GM18858 (cell line): ENCODE measurements around the gene MRPL51.
A peak's percentile ranks its signal among the peaks of the same experiment; 100 is the strongest.
"Not testable (repeated sequence)": the region's sequence is repeated elsewhere in the genome, so short reads cannot be mapped to it uniquely, and the experiment has no call there.

Experiments
- ATAC-seq: cut with Tn5 transposase; IDR thresholded peaks from one replicate; pipeline ENCODE4 v1.9.1; 2021; ENCODE audit not compliant: unreplicated experiment

The MRPL51 gene

GRCh38 chr12:6489449-6489848, 3.6 kb downstream of the MRPL51 start:
- ATAC-seq, result no peak

GRCh38 chr12:6488240-6488639, 4.8 kb downstream of the MRPL51 start:
- ATAC-seq, result no peak

DNA sequence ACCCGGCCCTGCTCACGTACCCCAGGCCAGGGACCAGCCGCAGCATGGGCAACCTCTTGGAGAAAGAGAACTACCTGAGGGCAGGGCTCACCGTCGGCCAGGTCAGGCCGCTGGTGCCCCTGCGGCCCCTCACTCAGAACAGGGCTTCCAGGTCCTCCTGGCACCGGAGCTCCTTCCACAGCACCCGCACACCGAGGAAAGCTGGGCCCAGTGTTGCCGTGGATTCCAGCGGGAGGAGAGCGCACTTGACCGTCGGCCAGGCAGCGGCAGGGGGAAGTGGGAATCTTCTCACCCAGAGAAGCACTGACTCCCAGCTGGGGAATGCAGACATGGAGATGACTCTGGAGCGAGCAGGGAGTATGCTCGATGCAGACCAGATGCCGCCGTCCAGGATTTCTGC, 14.6 kb downstream of the MRPL51 start:
- no peak for ATAC-seq

DNA sequence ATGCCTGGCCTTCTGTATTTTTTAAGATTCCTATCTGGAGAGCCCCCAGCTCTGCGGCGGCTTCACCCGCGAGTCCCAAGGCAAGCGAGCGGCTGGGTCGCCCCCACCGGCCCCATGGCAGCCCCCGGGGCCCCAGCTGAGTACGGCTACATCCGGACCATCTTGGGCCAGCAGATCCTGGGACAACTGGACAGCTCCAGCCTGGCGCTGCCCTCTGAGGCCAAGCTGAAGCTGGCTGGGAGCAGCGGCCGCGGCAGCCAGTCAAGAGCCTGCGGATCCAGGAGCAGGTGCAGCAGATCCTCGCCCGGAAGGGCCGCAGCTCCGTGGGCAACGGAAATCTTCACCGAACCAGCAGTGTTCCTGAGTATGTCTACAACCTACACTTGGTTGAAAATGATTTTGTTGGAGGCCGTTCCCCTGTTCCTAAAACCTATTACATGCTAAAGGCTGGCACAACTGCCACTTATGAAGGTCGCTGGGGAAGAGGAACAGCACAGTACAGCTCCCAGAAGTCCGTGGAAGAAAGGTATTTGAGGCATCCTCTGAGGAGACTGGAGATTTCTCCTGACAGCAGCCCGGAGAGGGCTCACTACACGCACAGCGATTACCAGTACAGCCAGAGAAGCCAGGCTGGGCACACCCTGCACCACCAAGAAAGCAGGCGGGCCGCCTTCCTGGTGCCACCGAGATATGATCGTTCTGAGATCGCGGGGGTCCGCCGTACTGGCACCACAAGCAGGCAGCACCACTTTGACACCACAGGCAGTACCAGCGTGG, 15.3 kb downstream of the MRPL51 start:
- ATAC-seq, result not testable (repeated sequence)

DNA sequence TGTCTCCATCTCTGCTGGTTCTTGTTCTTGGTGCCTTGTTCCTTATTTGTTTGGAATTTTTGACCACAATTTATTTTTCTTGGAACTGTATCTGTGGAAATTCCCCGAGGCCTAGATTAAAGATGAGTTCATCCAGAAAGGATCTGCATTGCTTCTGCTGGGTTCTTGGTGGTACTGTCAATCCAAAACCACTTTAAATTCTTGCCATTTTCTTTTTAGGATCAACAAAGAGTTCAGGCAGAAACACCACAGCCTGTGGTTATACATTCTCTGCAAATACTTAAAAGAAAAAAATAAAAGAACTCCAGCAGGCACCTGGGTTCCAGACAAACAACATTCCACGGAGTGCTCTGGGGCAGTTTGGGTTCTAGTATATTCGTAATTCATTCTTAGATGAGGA, 16.6 kb downstream of the MRPL51 start:
- no peak for ATAC-seq

- not testable (repeated sequence) for ATAC-seq
These were observed 17.7 kb downstream of the MRPL51 start for GRCh38 chr12:6475233-6475975.

DNA sequence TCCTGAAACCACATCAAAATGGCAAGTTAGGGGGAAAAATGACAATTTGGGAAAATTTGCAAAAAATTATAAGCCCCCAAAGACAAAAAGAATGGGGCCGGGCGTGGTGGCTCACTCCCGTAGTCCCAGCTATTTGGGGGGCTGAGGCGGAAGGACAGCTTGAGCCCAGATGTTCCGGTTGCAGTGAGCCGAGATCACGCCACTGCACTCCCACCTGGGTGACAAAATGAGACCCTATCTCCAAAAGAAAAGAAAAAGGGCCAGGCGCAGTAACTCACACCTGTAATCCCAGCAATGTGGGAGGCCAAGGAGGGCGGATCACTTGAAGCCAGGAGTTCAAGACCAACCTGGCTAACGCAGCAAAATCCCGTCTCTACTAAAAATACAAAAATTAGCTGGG, 20.6 kb downstream of the MRPL51 start:
- ATAC-seq, result no peak

- ATAC-seq, result no peak
These were observed 21.1 kb downstream of the MRPL51 start for GRCh38 chr12:6471989-6472360.

GRCh38 chr12:6470375-6471163, 22.5 kb downstream of the MRPL51 start, which contains the start of gene VAMP1:
Gene VAMP1 (minus strand): TSS chr12:6470677. CDS start chr12:6470531, 146 bp downstream.
- ATAC-seq, result peak; percentile 60

GRCh38 chr12:6469609-6470374, 23.3 kb downstream of the MRPL51 start:
- ATAC-seq, result no peak

- no peak for ATAC-seq
These were observed 24.0 kb downstream of the MRPL51 start for GRCh38 chr12:6469092-6469491.

DNA sequence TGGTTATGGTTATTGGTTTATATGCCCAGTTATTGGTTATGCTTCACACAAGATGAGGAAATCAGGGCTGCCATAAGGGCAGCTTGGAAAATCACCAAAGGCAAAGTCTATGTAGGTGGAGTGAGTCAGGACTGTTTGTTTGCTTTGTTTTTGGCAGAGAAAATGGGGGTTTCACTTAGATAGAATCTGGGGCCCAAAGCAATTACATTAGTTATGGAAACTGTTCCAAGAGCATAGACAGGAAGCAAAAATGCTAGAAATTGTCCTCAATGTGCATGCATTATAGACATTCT, 24.8 kb downstream of the MRPL51 start:
- no peak for ATAC-seq

- ATAC-seq, result not testable (repeated sequence)
These were observed 25.3 kb downstream of the MRPL51 start for GRCh38 chr12:6467571-6468282.

- not testable (repeated sequence) for ATAC-seq
These were observed 26.3 kb downstream of the MRPL51 start for GRCh38 chr12:6466751-6467150.

GRCh38 chr12:6466184-6466573, 26.9 kb downstream of the MRPL51 start:
- ATAC-seq, result no peak

DNA sequence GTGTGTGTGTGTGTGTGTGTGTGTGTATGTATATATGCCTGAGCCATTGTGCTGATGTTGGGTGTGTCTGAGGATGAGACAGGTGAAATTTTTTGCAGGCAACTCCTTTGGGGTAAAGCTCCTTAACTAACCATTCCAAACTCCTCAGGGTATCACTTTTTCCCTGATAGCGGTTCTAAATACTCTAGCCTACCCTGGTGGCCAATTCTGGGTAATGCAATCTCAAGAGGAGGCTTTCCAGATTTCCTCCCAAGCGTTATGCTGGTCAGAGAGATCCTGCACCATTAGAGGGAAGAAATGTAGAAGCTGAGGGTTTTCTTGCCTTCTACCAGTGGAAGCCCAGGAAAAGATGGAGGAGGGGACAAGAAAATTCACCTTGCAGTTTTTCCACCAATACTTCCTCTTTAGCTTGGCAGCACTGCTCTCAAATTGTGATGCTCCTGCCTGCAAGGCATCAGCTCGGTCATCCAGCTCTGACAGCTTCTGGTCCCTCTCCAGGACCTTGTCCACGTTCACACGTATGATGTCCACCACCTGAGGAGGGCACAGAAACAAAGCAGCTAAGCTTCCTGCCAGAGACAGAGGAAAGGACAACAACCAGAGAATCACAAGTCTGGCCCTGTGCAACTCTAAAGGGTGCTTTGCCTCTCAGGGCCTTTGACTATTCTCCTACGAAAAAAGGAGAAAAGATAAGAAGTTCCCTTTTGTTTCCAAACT, 27.4 kb downstream of the MRPL51 start:
- ATAC-seq, result no peak

- no peak for ATAC-seq
These were observed 28.5 kb downstream of the MRPL51 start for GRCh38 chr12:6464531-6464930.

DNA sequence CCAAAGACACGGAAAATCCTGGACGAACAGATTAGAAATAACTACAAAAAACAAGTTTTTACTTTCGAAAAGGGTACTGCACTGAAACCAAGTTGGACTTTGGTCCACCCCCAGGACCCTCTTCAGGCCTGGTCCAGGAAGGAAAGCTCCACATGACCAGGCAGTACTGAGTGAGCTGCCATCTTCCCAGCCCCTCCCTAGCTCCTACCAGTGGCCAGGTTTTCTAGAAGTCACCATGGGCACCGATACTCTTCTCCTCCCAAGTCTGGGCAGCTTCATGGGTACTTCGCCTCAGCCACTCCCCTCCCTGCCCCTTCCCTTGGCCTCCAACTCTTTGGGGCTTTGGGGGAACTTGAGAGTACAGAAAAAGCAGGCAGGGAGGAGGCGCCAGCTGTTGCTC, 29.2 kb downstream of the MRPL51 start:
- ATAC-seq, result no peak

DNA sequence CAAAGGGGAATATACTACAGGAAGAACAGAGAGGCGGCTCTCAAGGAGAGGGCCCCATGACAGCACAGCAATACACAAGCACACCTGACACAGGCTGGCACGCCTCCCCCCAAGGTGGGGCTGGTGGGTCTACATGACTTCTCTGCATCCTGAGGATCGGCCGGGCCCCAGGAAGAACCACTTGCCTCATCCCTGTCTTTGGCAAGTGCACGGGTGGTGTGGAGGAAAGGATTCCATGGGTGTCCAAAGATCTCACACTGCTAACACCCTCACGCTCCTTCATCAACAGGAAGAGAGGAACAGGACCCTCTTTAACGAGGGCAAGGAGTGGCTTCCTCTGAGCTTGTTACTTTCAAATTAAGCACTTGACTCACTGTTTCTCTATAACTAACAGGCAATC, 29.8 kb downstream of the MRPL51 start:
- no peak for ATAC-seq
